ENCODE data around the gene TTI1. TPM values are rescaled to one million over a fixed set of nuclear protein-coding genes. Genes with fewer than 3 reads are reported as not detected.

TTI1 gene
- polyA plus RNA-seq, 1 of the 3 experiments (the other 2 are of a cell fraction), result 15.6 TPM

DNA sequence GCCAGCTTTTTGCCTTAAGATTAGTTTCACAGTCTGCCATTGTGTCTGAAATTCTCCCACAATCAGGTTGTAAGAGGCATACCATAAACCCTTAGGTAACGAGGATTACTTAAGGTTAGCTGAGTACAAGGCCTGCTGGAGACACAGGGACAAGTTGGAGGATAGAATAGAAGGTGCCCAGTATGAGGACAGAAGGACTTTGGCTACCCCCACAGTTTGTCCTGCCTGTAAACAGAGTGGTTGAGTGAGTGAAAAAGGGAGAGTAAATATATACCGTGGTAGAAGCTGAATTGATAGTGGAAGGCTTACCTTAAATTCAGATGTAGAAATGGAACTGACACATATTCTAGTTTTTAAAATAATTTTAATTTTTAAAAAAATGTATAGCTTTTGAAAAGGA, 19.6 kb upstream of the TTI1 start:
- Histone ChIP-seq H3K9ac (no peak overlapping the region), H3K4me3 (ENCODE audit: low read depth in 2 of 2, low read length in 1 of 2) (no peak overlapping the region), H3K9me2 (no peaks in the 10 kb centered on the region), H3K36me3 (replicated peaks in 1 of 2; ENCODE audit: control insufficient read depth in 1 of 2, insufficient read depth in 2 of 2, low read length in 1 of 2) (peaks cover 43 to 59% of the 10 kb centered on the region in 2 experiments), H2AFZ (ENCODE audit: low read depth) (no peak overlapping the region), H4K20me1 (ENCODE audit: insufficient read depth) (peaks cover 43% of the 10 kb centered on the region), H3K27ac (ENCODE audit: low read depth in 2 of 2, low read length in 1 of 2) (no peak overlapping the region), H3K9me3 (no peaks in the 10 kb centered on the region), H3F3A (replicated peaks; ENCODE audit: insufficient read depth) (peaks cover 27% of the 10 kb centered on the region), H3K4me2 (no peak overlapping the region), H3K4me1 (ENCODE audit: control insufficient read depth in 1 of 2, insufficient read depth in 2 of 2, low read depth in 1 of 2, low read length in 1 of 2) (peaks cover 0 to 13% of the 10 kb centered on the region in 2 experiments; a peak in 3 of 4 replicates), H3K27me3 (ENCODE audit: insufficient read depth) (no peaks in the 10 kb centered on the region), H3K79me2 (ENCODE audit: insufficient read depth) (peaks cover 79% of the 10 kb centered on the region)
- ChIA-PET CTCF (interaction anchor here (0.6 to 32.1 kb wide), 11 partner anchors 11 to 815 kb away, joined by 3 to 725 read pairs (median 3); no protein-coding TSS in a partner anchor), POLR2A (interaction anchor here (0.6 kb wide), 1 partner anchor 125 kb away, joined by 3 read pairs; no protein-coding TSS in a partner anchor)
- DNase-seq, result no peak
- WGBS (ENCODE audit: low lambda C conversion rate), result 100% methylated on average over 2 of the region's 2 CpGs
- no peak for TF ChIP-seq RXRA (IDR thresholded peaks at IDR 0.05; ENCODE audit: borderline replicate concordance, low read depth)
- no peak for TF ChIP-seq GABPA (IDR thresholded peaks at IDR 0.05; ENCODE audit: low read depth)
- TF ChIP-seq, protein P1, sequence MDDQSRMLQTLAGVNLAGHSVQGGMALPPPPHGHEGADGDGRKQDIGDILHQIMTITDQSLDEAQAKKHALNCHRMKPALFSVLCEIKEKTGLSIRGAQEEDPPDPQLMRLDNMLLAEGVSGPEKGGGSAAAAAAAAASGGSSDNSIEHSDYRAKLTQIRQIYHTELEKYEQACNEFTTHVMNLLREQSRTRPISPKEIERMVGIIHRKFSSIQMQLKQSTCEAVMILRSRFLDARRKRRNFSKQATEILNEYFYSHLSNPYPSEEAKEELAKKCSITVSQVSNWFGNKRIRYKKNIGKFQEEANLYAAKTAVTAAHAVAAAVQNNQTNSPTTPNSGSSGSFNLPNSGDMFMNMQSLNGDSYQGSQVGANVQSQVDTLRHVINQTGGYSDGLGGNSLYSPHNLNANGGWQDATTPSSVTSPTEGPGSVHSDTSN (IDR thresholded peaks at IDR 0.05), result no peak
- no peak for TF ChIP-seq NRF1 (IDR thresholded peaks at IDR 0.05; ENCODE audit: low read depth, low read length)
- no peak for TF ChIP-seq TCF12 (IDR thresholded peaks at IDR 0.05)
- no peak for TF ChIP-seq GATA2 (CRISPR knock-in tag; IDR thresholded peaks at IDR 0.05)
- TF ChIP-seq RFX5 (IDR thresholded peaks at IDR 0.05; ENCODE audit: low read length), result no peak
- TF ChIP-seq MEF2A (IDR thresholded peaks at IDR 0.05; ENCODE audit: borderline replicate concordance, low read depth), result no peak
- no peak for TF ChIP-seq ELF1 (IDR thresholded peaks at IDR 0.05)
- TF ChIP-seq POLR2AphosphoS5 (IDR thresholded peaks at IDR 0.05; ENCODE audit: low read depth, low read length), result no peak
- TF ChIP-seq YY1 (IDR thresholded peaks at IDR 0.05; ENCODE audit: low read depth), result no peak
- TF ChIP-seq CHD2 (IDR thresholded peaks at IDR 0.05; ENCODE audit: low read length, partially characterized antibody), result no peak
- no peak for TF ChIP-seq EZH2phosphoT487 (IDR thresholded peaks at IDR 0.05; ENCODE audit: borderline replicate concordance, low read depth)

DNA sequence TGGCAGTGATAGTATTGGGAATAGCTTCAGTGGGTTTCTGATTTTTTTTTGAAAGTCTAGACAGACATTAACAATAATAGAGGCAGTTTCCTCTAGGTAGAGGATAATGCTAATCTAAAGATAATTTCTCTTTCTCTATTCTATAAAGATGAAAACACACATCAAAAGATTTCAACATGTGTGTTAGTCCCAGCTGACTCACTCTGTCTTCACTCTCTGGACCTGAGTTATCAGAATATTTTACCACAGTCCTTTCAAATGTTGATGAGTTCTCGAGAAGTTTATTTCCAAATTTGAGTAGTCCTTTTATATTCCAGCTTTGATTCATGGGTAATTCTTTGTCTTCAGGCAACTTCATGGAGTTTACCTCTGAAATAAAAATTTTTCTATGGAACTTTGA, 17.4 kb upstream of the TTI1 start:
- no peaks in the 10 kb centered on the region for H3K9me3 ChIP-seq
- H3K27me3 ChIP-seq (ENCODE audit: insufficient read depth), result no peaks in the 10 kb centered on the region
- H3K4me3 ChIP-seq (ENCODE audit: low read depth in 2 of 2, low read length in 1 of 2), result no peak overlapping the region
- peaks cover 42 to 52% of the 10 kb centered on the region in 2 experiments for H3K36me3 ChIP-seq (replicated peaks in 1 of 2; ENCODE audit: control insufficient read depth in 1 of 2, insufficient read depth in 2 of 2, low read length in 1 of 2)
- no peak overlapping the region for H2AFZ ChIP-seq (ENCODE audit: low read depth)
- DNase-seq, result no peak
- CTCF ChIA-PET, result interaction anchor here (0.8 to 32.1 kb wide), 6 partner anchors 9 to 486 kb away, joined by 3 to 725 read pairs (median 5); partner anchors contain the start of gene VSTM2L
- H4K20me1 ChIP-seq (ENCODE audit: insufficient read depth), result peaks cover 49% of the 10 kb centered on the region
- 0 out of 2 replicates have a peak overlapping the region, but pooled peaks have one; percentile 46 for H3K4me2 ChIP-seq
- 86% methylated on average over 1 of the region's 1 CpG for WGBS (ENCODE audit: low lambda C conversion rate)
- POLR2A ChIA-PET, result interaction anchor here (0.7 kb wide), 1 partner anchor 806 kb away, joined by 3 read pairs; no protein-coding TSS in a partner anchor
- peak overlapping the region; percentile 47 to 61; a peak in 3 of 4 replicates for H3K27ac ChIP-seq (ENCODE audit: low read depth in 2 of 2, low read length in 1 of 2)
- H3K4me1 ChIP-seq (ENCODE audit: control insufficient read depth in 1 of 2, insufficient read depth in 2 of 2, low read depth in 1 of 2, low read length in 1 of 2), result peaks cover 0 to 13% of the 10 kb centered on the region in 2 experiments; a peak in 3 of 4 replicates
- H3K79me2 ChIP-seq (ENCODE audit: insufficient read depth), result peaks cover 85% of the 10 kb centered on the region
- H3K9ac ChIP-seq, result no peak overlapping the region
- TF ChIP-seq GATA2 (CRISPR knock-in tag; IDR thresholded peaks at IDR 0.05) (no peak), JUND (IDR thresholded peaks at IDR 0.05) (no peak), EP300 (IDR thresholded peaks at IDR 0.05; ENCODE audit: borderline replicate concordance in 1 of 2, low read depth in 1 of 2, low read length in 1 of 2) (no peak)
- TF ChIP-seq, protein P1 (IDR thresholded peaks at IDR 0.05), result no peak
- TF ChIP-seq, protein P2, sequence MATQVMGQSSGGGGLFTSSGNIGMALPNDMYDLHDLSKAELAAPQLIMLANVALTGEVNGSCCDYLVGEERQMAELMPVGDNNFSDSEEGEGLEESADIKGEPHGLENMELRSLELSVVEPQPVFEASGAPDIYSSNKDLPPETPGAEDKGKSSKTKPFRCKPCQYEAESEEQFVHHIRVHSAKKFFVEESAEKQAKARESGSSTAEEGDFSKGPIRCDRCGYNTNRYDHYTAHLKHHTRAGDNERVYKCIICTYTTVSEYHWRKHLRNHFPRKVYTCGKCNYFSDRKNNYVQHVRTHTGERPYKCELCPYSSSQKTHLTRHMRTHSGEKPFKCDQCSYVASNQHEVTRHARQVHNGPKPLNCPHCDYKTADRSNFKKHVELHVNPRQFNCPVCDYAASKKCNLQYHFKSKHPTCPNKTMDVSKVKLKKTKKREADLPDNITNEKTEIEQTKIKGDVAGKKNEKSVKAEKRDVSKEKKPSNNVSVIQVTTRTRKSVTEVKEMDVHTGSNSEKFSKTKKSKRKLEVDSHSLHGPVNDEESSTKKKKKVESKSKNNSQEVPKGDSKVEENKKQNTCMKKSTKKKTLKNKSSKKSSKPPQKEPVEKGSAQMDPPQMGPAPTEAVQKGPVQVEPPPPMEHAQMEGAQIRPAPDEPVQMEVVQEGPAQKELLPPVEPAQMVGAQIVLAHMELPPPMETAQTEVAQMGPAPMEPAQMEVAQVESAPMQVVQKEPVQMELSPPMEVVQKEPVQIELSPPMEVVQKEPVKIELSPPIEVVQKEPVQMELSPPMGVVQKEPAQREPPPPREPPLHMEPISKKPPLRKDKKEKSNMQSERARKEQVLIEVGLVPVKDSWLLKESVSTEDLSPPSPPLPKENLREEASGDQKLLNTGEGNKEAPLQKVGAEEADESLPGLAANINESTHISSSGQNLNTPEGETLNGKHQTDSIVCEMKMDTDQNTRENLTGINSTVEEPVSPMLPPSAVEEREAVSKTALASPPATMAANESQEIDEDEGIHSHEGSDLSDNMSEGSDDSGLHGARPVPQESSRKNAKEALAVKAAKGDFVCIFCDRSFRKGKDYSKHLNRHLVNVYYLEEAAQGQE (IDR thresholded peaks at IDR 0.05; ENCODE audit: low read depth, low read length), result no peak
- TF ChIP-seq, protein P3, sequence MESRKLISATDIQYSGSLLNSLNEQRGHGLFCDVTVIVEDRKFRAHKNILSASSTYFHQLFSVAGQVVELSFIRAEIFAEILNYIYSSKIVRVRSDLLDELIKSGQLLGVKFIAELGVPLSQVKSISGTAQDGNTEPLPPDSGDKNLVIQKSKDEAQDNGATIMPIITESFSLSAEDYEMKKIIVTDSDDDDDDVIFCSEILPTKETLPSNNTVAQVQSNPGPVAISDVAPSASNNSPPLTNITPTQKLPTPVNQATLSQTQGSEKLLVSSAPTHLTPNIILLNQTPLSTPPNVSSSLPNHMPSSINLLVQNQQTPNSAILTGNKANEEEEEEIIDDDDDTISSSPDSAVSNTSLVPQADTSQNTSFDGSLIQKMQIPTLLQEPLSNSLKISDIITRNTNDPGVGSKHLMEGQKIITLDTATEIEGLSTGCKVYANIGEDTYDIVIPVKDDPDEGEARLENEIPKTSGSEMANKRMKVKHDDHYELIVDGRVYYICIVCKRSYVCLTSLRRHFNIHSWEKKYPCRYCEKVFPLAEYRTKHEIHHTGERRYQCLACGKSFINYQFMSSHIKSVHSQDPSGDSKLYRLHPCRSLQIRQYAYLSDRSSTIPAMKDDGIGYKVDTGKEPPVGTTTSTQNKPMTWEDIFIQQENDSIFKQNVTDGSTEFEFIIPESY (IDR thresholded peaks at IDR 0.05; ENCODE audit: borderline replicate concordance, low read depth), result no peak
- peaks cover 15% of the 10 kb centered on the region for H3F3A ChIP-seq (replicated peaks; ENCODE audit: insufficient read depth)
- no peaks in the 10 kb centered on the region for H3K9me2 ChIP-seq
